D341Med (cell line): ENCODE data around the gene TBX20.
A peak's percentile ranks its signal among the peaks of the same experiment; 100 is the strongest.

Experiments
- DNase-seq: peaks from one replicate; pipeline ENCODE4 v3.0.0; 2012; ENCODE audit warnings: low spot score

The TBX20 gene, protein sequence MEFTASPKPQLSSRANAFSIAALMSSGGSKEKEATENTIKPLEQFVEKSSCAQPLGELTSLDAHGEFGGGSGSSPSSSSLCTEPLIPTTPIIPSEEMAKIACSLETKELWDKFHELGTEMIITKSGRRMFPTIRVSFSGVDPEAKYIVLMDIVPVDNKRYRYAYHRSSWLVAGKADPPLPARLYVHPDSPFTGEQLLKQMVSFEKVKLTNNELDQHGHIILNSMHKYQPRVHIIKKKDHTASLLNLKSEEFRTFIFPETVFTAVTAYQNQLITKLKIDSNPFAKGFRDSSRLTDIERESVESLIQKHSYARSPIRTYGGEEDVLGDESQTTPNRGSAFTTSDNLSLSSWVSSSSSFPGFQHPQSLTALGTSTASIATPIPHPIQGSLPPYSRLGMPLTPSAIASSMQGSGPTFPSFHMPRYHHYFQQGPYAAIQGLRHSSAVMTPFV

DNA sequence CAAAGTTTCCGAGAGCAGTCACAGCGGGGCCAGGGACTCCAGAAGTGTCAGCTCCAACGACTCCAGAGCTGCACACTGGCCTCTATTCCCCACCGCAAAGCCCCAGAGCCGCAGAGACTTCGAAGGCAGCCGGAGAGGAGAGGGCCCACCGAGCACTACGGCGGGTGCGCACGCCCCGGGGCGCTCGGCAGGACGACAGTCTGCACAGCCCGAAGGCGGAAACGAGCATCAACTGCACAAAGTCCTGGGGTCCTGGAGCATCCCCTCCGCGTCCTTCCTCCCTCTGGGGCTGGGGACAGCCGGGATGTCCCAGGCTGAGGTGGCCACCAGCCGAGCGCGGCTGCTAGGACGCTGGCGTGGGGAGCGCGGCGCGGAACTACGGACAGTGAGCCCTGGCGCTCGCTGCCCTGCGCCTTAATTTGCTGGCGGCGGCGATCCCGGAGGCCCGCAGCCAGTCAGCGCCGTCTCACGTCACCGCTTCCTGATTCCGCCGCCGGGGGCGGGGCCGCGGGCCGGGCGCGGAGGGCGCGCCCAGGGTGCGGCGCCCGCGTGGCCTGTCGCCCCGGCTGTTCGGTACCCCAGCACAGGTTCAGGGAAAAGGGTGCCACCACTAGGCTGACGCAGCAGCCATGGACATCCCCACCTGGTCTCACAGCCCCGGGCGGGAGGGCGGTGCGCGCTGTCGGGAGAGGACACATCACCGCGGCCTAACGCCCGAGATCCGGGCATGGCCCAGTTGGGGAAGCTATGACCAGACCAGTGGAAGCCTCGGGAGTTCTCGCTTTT, at the start of gene TBX20:
Gene TBX20 (minus strand): TSS at position 391 of the 786 bp plus-strand sequence. CDS start 480 bp downstream, outside the sequence.
- peak; percentile 75 for DNase-seq

DNA sequence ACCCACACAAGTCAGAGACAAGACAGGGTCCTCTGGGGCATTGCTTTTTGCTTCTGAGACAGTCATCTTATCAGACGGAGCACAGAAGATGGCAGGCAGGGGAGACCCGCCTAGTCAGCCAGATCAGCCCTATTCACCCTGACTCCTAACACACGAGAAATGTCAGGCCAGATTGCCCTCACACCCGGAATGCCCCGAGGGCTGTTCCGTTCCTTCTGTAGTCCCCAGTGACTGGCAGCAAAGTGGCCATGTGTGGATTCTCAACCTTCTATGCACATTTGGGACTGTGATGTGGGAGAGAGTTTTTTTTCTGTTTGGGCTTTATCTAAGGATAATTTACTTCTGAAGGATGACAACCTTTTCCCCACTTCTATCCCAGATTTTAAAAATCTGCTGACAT, 35.5 kb upstream of the TBX20 start:
- no peak for DNase-seq

DNA sequence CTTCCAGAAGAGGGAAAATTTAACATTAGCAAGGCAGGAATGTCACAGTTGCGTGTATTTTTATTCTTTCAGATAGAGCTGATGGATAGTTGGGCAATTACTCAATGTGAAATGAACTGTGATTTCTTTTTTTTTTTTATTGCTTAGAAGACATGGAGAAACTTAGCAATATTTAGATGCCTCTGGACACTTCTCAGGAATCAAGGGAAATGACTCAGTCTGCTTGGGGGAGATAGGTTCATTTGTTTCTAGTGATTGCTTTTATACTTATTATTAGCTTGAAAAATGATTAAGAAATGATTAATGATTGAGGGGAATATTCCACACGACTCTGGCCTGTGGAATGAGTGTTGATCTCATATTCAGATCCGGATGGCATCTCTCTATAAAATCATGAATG, 33.1 kb upstream of the TBX20 start:
- DNase-seq = no peak

DNA sequence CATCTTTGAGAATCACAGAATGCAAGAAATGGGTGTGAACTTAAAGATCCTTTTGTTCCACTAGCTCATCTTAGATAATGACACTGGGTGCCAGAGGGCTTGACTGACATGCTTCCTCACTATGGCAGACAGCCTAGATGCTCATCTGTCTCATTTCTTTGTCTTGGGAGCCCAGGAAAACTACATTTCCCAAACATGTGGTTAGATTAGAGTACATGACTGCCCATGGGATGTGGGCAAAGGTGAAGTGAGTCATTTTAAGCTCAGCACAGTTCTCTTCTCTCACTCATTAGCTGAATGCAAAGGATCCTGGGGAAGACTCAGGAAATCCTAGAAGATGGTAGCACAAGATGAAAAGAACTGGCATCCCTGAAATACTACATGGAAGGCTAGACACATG, 32.5 kb upstream of the TBX20 start:
- no peak for DNase-seq

DNA sequence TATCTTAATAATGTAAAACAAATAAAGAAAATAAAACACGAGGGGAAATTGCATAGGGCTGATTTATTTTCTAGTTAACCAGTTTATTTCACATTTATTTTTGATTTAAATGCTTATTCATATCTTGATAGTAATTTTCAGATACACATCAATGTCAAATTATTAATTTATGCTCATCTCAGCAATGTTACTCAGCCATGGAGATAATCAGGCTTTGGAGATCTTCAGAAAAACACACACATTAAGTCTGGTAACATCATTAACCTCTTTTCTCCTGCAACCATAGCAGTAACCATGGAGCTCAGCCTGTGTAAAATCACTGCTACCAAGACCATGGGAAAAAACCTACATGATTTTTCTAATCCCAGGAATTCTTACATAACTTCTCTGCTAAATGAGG, 31.9 kb upstream of the TBX20 start:
- DNase-seq = no peak

DNA sequence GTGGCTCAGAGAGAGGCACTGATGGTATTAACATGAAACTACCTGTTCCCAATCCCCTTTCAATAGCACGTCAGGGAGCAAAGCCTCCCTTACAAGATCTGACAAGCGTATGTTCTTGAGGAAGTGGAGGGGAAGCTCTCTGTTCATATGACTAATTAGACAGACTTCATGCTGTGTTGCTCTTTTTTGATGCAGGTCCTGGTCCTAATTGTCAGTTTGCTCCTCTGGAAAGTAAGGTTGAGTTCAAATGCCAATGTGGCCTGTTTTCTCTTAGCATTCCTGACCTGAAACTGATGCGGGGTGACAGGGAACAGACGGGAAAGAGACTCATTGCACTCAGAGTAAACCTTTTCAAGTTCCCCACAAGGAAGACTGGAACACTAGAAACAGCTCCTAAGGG, 27.0 kb upstream of the TBX20 start:
- DNase-seq = no peak

DNA sequence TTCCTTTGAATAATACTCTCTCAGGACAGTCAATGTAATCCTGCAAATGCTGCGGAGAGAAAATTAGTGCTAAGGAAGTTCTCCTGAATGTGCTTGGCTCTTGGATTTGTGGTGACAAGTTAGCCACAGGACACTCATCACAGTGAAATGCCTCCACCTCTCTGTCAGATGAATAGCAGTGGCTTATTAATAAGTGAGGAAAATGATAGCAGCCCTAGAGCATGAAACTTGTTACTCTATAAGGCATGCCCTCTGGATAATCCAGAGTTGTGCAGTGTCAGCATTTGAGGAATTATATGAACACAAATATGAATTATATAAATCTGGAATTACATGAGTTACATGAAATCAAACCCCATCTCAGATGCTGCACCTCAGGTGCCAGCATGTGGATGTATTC, 23.5 kb upstream of the TBX20 start:
- no peak for DNase-seq

DNA sequence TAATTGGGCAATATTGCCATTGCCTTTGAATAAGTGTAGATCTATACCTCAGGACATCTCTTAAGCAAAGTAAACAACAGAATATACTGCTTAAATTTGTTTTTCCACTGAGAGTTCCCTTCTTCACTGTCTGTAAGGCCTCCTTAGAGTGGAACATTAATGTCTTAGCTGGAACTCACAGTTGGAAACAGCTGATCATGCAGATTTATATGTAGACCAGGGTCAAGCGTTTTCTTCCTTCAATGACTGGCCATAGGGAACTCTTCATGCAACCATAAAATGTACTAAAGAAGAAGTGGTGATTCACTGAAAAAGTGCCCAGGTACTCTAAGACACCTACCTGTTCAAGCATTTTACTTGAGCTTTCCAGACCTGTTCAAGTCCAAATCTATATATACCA, 18.3 kb upstream of the TBX20 start:
- DNase-seq = no peak

DNA sequence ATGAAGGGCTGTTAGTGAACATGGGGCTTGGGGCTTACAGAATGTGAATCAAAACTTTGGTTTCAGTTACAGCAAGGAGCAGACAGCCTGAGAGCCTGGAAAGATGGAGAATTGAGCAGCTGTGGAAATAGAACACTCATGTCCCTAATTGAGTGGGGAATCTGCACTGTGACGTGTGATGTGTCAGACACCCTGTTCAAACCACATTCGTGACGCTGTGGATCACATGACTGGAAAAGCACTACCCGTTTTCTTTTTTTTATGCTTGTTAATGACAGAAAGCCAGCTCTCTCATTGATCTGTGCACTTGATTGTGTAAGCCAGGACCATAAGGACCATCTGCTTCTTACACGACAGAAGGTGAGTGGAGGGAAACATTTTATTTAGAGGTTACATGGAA, 15.1 kb upstream of the TBX20 start:
- no peak for DNase-seq

DNA sequence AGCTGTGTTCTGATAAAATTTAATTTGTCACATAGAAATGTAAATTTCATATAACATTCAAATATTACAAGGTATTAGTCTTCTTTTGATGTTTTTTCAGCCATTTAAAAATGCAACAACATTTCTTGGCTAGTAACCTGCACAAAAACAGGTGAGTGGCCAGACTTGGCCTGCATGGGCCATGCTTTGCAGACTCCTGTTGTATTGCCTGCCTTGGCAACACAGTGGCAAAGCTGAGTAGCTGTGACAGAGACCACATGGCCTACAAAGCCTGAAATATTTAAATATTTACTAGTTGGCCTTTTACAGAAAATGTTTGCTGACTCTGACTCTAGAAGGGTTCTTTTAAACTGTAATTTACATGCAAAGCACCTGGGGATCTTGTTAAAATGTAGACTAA, 13.5 kb upstream of the TBX20 start:
- no peak for DNase-seq

DNA sequence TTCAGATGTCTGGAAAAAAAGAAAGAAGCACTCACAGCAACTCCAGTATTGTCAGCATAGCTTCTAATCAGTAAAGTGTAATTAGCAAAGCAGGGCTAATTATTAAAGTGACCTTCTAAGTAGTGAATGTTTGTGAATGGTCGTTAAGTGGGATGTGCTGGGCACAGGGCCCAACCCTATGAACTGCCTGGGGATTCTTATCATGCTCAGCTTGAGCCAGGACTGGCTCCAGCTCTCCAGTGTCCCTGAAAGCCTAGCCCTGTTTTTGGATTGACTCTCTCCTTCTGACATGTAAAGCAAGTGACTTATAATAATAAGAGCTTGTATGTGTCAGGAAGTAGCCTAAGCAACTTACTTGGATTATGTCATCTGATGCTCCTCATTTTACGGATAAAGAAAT, 9.5 kb upstream of the TBX20 start:
- no peak for DNase-seq

DNA sequence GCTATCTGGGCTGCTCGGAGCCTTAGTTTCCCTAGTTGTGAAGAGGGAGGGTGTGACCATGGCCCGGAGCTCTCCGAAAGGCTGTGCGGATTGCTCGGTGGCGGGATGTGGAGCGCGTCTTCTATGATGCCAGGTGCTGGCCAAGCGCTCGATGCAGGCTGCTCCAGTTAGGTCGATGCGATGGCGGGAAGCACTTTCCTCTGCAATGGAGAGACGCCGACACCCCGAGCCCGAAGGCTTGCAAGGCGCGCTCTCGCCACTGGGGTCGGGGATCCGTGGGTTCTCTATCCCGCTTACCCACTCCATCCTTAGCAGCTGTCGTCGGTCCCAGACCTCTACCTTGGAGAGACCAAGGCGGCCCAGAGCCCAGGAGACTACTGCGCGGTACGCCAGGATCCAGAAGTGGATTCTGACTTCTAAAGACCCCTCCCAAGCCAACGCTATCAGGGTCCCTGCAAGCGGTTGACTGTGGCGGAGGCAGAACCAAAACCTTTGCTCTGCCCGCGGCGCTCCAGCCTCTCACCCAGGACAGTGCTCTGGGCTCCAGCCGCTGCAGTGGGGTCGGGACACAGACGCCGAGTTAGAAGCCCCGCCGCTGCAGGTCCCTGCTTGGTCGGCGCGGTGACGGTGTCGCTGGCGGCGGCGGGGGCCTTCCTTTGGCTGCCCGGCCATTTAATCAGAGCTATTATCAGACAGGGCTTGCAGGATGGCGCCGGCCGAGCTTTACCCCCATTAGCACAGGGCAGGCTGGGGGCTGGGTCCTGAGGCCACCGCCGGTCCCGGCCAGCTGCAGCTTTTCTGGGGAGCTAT, 7.8 kb upstream of the TBX20 start:
- DNase-seq = peak; percentile 39

DNA sequence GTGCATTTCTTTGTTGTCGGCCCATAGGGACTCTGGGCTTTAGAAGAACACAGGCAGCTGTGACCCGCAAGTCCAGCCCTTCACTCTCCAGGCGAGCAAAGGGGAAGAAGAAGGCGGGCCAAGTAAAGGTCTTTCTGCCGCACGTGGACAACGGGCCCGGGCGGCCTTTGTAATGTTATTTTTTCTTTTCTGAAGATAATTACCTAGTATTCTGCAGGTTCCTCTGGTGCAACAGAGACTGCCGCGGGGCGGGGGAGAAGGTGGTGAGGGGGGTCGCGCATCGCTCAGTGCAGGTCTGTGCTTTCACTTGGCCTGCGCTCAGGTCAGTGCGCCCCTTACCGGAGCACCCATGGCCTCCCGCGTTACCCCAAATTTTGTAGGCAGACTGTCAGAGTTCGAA, 7.1 kb upstream of the TBX20 start:
- no peak for DNase-seq

DNA sequence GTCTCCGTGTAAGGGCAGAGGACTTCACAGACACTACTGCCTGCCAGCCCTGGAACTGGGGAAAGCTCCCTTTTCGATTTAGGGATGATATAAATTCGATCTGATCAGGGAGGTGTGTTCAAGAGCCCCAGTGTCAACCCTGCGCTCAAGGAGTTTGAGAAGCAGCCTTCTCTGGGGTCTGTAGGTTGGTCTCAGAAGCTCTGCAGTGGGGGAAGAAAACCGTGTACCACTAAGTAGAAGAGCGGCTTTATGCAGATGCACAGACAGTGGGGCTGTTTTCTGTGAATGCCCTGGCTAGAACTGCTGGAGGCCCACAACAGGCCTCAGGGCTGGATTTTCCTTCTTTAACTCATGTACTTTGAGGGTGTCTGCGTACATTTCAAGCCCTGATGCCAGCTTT, 6.3 kb upstream of the TBX20 start:
- no peak for DNase-seq

DNA sequence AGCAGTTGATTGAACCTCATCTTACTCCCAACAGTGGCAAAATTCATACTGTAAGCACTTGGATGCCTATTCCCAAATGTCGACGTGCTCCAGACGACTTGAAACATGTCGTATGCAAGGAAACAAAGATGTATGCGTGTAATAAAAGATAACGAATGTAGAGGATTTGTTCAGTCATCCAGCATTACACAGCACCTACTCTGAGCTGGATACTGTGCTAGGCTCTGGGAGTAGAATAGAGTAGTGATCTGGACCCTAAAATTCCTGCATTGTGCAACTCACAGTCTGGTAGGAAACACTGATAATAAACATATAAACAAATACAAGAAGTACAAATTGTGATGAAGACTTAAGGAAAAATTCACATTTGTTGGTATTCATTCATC, 5.6 kb upstream of the TBX20 start:
- no peak for DNase-seq

DNA sequence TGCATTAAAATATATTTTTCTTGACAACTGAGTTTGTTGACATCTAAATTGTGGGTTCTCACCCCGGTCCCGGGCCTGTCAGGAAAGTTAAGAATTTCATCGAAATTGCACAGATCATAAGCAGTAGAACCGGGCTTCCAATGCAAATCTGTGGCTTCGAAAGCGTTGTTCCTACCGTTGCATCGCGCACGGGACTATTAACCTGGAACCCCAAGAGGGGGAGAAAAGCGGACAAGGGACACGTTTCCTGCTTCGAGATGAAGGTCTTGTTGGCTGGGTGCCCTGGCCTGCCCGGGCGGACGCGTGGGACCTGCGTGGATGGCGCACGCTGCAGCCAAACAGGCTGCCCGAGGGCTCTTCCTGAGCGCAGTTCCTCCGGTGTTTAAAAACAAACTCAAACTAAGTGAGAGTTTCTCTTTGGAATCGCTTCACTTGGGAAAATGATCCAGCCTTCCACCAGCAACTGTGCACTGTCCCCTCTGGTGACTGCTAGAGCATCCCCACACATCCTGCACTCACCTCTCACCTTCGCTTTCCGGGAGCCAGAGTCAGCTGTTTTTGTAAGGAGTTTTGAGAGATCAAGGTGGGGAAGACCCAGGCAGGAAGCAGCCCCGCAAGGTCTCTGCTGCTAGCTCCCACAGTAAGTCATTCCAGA, 5.1 kb upstream of the TBX20 start:
- DNase-seq = peak; percentile 28

DNA sequence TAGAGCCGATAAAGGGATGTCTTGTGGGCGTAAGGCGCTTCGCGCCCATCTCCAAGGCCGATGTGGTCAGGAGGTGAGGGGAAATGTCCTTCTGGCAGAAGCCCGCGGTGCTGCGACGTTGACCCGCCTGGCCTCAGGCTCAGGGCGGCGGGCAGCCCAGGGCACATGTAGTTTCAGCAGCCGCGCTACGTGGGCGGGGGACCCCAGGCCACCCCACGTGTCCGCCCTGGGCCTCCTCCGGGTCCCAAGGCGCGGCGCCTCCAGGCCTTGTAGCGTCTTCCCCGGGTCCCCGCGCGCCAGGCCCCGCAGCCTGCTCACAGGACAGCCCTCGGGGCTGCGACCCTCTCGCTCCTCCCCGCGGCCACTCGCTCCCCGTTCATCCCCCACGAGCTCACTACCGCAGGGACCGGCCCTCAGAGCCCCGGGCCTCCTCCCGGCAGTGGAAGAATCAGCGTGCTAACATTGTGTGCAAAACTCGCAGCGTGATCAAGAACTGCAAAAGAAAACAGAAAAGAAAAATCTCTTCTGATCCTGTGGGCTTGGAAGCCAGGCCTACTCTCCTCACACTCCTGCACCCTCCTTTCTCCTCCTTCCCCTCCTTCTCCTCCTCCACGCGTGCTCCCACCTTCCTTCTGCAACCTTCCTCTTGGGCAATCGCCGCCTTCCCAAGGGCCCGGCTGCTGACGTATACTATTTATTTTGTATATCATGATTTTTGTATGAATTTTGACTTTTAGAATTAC, 4.4 kb upstream of the TBX20 start:
- peak; percentile 41 for DNase-seq

DNA sequence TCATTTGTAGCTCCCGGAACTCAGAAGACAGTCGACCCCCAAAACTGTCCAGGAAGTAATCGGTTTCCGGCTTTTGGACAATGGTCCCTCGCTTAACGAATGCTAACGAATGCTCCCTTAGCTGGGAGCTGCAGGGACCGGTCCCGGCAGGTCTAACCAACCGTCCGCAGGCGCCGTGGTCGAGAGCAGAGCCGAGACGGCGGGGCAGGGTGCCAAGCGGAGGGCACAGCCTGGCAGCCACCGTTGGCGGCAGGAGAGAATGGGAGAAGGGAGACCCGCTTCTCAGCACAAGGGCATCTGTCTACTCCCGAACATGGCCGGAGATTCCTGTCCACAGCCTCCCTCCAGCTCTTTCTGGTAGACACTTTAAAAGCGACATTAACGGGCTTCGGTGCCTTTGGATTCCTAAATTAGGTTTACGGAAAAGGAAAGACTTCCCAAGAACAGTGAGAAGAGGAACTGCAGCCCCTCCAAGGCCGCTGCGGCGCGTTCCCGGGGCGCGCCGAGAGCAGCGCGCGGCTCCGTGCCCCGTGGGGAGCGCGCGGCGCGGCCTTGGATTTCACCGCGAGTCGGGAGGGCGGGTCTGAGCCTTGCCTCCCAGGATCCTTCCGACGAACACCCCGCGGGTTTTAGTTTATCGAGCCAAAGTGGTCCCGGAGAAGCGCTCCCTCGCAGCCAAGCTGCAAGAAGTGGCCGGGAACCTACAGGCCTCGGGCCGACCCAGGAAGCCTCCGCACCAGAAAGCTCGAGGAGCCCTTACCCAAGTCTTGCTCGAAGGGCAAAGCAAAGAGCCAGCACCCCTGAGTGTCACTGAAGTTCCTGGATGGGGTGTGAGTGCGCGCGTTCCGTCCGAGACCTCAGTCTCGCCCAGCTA, 3.6 kb upstream of the TBX20 start:
- DNase-seq = peak; percentile 51

DNA sequence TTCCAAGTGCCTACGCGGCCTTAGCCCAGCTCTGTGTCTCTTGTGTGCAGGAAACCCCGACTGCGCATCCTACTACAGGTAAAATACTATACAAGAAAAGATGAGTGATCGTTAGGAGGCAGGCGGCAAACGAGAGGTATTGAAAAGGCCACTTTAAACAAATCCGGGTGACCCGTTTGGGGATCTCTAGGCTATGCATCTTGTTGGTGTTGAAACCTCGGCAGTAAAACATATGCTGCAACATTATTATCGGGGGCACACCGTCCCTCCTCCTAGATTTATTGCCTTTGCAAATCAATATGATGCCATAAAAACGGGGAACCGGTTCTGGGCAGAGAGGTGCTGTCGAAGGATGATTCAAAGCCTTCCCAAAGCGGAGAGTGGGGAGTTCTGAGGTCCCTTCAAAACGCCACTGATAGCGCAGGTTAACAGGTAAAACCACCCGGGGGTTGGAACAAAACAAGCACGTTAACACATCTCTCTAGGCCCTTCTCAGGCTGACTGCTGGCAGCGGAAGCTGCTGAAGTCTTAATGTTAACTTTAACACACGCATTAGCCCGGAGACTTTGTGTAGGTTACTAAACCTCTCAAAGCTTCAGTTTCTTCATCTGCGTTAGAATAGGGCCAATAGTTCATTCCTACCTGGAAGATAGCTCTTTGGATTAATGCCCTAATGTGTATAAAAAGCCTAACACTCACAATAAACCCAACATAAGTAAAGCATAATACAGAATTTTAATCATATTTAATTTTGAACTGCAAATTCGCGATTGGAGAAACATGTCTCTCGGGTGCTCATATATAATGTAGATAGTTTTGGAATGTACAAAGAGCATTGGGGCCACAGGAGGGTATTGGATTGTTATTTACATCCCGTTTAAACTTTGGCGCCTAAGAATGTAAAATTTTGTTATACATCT, 2.6 kb upstream of the TBX20 start:
- no peak for DNase-seq
